Breast epithelium (tissue), 3 donors: ENCODE data around the gene TEX26.

Experiments used
- CTCF ChIP-seq, 3 donors: fragments of 450-650 bp; IDR thresholded peaks; one replicate each; pipeline ENCODE4 v1.5.1; 2016 to 2017; ENCODE audit warnings: antibody characterized with exemption in 3 of 3, mild to moderate bottlenecking in 3 of 3, moderate library complexity in 3 of 3
- POLR2A ChIP-seq: fragments of 450-650 bp; IDR thresholded peaks from one replicate; pipeline ENCODE4 v1.6.1; 2016; ENCODE audit warnings: antibody characterized with exemption, mild to moderate bottlenecking, moderate library complexity

- TF ChIP-seq POLR2A = no peak
- TF ChIP-seq CTCF (IDR thresholded peaks at IDR 0.05) = no peak
Observed at GRCh38 chr13:30932481-30933353, at the start of gene TEX26.
